Activated CD4-positive, alpha-beta T cell treated with anti-CD3 and anti-CD28 coated beads for 24 hours (primary cell): ENCODE results near the gene FNDC3B.

Experiments
- DNase-seq, 2 donors: peaks; one replicate each; pipeline ENCODE4 v3.0.0-alpha.2; 2020; ENCODE audit warnings: low read depth in 2 of 2

The FNDC3B gene

DNA sequence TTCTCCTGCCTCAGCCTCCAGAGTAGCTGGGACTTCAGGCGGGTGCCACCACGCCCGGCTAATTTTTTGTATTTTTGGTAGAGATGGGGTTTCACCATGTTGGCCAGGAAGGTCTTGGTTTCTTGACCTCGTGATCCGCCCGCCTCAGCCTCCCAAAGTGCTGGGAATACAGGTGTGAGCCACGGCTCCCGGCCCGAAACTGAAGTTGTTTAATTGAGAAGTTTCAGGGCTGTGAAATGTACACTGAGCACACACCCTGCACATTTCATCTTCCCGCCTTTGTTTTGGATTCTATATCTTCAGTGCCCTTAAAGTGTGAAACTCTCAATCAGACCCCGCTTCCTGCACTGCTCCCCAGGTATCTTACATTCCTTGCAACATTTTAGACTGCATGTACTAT, 149.1 kb downstream of the FNDC3B start:
- no peak for DNase-seq

DNA sequence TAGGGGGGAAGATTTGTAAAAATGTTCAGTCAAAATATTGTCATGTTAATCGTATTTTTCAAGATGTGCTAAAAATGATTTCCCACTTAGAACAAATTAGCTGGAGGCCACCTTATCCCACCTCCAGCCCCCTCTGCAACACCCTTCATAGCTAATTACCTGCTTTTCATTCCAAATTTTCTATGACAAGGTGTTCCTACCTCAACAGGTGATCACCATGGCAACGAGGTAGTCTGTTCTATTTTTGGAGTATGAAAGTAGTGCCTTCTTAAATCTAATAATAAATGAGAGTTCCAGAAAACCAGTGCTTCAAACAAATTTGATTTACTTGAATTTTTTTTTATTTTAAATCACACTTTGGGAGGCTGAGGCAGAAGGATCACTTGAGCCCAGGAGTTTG, 149.8 kb downstream of the FNDC3B start:
- no peak for DNase-seq

DNA sequence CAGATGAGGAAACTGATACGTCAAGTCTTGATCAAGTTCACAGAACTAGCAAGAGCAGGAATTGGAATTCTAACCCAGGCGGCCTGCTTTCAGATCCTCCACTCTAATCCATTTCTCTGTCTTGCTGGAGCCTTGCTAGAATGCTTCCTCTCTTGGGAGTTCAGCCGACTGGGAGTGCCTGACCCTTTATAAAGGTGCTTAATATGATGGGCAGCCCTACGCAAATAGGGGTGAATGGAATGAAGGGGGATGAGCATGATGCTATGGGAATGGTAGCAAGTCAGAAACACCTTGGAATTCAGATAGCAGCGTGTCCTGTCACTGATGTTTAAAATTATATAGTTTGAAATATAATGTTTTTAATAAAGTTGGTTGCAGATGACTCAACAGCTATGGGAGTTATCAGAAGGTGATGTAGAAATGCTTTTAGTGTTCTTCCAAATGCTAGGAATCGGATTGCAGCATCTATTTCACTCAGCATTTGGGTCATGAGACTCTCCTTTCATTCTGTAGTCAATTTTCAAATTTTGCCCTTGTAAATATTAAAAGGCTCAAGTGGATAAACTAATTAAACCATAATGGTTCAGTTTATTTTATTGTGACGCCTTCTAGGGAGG, 150.7 kb downstream of the FNDC3B start:
- no peak for DNase-seq

DNA sequence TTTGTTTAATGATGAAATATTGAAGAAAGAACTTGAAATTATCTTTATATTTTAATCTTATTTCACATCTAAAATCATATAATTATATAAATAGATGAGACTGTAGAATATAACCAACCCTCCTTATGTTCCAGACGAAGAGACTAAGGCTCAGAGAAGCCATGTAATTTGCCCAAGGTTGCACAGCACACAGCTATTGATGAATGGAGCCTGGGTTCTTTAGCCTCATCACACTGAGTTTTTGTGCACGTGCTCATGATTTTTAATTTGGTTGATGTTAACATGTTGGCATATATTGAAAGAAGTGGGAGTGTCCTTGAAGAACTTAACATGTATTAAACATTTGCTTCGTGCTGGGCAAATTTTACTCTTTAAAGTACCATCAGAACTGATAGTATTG, 151.6 kb downstream of the FNDC3B start:
- no peak for DNase-seq

DNA sequence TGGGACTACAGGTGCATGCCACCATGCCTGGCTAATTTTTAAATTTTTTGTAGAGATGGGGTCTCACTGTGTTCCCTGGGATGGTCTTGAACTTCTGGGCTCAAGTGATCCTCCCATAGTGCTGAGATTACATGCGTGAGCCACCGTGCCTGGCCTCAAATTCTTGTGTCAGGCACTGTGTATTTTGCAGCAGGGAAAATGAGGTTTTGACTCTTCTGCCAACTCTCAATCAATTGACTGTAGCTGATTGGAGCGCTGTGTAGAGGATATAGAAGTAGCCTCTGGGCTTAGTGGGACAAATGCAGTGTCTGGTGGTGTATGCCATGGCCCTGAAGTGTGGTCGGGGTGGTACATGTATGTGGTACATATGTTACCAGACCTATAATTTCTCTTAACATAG, 152.3 kb downstream of the FNDC3B start:
- DNase-seq = no peak

DNA sequence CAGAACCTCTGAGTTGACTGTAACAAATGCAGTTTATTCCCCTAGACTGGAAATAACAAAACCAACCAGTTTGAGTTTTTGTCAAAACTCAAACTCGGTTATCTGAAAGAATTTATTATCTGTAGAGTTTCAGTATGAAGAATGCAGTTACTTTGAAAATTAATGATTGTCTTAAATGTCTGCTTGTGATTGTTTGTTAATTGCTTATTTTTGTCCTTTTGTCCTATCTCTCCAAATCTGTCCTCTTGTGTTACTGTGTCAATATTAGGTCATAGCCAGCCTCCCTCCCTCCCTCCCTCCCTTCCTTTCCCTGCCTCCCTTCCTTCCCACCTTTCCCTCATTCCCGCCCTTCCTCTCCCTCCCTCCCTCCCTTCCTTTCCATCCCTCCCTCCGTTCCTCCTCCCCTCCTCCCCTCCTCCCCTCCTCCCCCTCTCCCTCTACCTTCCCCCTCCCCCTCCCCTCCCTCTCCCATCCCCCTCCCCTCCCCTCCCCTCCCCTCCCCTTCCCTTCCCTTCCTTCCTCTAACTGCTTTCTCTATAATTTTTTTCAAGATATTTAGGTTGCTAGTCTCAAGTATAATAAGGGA, 153.5 kb downstream of the FNDC3B start:
- no peak for DNase-seq

DNA sequence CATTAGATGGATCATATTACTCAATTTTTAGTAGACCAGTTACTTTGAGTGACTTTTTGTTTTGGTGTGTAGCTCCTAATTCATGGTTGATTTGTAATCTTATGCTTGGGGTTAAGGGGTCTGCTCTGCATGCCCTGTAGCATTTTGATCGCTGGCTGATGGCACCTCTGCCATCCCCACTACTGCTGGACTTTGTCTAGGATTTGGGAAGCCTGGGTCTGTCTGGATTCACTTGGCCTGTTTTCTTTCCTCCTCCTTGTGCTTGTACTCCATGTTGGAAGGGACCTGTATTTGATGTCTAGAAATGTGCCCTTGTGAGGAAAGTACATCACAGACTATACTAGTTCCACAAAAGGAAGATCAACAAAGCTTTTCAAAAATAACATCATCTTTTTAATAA, 154.1 kb downstream of the FNDC3B start:
- DNase-seq = no peak

DNA sequence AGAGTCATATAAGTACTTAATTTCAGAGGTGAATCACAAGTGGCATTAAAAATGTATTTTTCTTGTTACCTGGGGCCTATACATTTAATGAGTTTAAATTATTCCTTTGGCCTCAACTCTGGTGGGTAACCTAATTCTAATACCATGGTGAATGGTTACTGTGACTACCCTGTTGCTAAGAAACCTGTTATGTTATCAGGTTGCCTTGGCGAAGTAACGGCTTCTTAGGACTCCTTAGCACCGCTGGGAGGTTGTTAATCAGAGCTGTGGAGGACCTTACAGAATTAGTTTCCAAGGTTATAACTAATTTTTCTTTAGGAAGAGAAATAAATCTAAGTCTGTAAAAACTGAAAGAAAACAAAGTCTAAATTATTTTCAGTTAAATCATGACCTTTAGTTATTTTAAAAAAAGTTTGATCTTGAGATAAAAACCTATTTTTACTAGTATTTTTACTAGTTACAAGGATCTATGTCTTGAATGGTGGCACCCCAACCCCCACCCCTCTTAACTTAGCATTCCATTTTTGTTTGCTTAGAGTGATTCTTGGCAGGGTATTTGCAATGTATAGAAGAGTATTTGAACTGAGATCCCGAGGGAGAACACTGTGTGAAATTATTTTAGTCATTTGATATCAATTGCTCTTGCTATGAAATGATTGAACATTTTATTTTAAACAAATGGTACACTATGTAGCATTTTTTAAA, 155.5 kb downstream of the FNDC3B start:
- DNase-seq = no peak

DNA sequence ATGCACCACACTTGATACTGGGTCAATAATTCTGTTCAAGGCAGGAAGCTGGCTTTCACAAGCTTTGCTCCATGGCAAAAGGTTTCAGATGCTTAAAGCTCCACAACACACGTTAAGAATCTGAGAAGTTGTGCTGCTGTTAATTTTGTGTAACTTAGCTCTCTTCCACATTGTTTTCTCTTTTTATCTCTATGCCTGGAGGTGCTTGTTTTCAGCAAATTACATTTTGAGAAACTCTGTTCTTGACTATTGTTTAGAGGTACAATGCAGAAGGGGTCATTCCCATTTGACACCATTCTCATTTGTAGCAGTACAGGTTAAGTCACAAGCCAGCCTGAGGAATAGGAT, 156.0 kb downstream of the FNDC3B start:
- no peak for DNase-seq

DNA sequence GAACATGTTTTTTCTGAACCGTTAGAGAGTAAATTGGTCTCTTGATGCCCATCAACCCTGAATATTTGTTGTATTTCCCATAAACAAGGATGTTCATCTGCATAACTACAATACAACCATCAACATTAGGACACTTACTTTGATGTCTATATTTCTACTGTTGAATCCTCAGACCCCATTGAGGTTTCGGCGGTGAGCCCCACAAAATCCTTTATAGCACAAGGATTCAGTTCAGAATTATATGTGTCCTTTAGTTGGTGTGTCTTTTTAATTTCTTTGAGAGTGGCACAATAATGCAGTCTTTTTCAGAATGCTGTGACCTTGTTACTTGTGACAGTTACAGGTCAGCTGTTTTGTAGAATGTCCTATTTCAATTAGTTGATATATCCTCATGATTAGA, 158.0 kb downstream of the FNDC3B start:
- DNase-seq = no peak

DNA sequence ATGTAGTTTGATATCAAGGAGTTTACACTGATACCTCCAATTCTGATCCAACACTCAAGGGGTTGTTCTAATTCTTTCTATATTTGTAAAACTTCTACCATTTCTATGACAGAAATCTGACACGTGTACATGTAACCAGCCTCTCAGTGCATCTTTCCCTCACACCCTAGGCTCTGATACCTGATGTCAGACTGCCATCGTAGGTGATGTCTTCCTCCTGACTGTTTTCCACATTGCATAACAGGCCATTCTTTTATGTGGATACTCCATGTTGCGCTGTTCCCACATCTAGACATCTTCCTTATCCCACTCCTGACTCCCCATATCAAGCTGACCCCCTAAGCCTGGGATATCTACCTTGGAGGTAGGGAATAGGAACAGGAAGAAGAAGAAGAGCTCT, 159.1 kb downstream of the FNDC3B start:
- no peak for DNase-seq

DNA sequence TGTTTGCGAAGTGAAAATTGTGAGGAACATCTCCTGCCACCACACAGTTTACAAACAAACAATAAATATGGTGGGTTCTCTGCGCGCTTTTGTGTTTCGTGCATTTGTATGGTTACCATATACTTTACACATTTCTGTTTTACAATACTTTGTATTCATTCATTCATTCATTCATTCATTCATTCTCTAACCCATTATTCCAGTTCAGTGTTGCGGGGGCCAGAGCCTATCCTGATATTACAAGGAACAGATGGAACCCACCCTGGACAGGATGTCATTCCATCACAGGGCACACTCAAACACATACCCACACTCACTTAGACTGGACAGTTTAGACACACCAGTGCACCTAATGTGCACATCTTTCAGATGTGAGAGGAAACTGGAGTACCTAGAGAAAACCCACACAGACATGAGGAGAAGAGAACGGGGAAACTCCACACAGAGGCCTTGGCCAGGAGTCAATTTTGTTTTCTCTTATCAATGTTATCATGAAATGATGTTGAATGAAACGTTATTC, 160.5 kb downstream of the FNDC3B start:
- DNase-seq = no peak

DNA sequence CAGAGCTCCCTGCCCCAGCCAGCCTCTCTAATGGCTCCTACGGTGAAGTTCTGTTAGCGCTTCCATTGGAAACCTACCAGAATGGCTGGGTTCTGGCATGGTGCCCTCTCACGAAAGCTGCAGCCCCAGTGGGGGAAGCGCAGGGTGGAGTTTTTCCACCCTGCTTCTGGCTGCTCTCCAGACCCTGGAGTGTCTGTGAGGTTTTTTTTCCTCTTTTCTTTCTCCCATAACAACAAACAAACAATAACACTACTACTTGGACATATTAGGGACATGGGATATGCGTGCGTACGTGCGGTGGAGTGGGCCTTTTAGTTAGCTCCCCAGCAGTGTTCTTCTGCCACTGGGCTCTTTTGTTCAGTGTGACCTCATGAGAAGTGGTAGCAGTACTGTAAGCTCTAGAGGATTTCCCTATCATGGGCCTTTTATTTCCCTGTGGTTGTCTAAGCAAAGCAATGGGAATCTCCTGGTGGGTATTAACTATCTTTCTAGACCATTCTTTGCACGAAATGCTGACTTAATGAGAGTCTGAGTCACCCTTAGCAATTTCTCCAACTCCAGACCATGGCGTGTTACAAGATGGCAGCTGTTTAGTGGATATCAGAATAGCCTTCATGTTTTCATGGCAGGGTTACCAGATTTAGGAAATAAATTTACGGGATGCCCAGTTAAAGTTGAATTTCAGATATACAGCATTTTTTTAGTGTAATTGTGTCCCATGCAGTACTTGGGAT, 161.9 kb downstream of the FNDC3B start:
- no peak for DNase-seq

DNA sequence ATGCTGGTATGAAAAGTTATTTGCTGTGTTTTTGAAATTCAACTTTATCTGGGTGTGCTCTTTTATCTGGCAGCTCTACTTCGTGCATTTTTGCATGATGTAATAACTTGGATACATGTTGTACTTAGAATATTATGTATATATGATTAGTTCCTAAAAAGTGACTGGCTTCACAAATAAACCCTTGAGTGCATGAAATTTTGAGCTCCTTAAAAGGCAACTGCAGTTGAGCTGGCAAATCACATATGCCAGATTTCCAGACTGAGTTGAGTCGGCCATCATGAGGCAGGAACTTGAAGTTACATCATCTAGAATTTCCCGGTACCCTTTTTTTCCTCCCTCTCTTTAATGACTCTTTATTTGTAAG, 162.5 kb downstream of the FNDC3B start:
- no peak for DNase-seq

DNA sequence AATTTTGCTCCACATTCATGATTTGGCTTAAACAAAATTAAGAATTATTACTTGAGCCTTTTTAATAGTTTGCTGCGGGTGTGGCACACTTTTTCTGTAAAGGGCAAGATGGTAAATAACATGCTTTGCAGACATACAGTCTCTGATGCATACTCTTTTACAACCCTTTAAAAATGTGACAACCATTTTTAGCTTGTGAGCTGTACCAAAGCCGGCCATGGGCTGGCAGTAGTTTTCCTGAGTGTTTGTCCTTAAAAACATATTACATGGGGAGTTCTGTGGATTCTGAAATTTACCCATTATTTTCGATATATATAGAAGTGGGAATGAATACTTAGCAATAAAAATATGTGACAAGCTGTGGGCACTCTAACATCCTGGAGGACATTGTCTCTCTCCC, 163.4 kb downstream of the FNDC3B start:
- no peak for DNase-seq

DNA sequence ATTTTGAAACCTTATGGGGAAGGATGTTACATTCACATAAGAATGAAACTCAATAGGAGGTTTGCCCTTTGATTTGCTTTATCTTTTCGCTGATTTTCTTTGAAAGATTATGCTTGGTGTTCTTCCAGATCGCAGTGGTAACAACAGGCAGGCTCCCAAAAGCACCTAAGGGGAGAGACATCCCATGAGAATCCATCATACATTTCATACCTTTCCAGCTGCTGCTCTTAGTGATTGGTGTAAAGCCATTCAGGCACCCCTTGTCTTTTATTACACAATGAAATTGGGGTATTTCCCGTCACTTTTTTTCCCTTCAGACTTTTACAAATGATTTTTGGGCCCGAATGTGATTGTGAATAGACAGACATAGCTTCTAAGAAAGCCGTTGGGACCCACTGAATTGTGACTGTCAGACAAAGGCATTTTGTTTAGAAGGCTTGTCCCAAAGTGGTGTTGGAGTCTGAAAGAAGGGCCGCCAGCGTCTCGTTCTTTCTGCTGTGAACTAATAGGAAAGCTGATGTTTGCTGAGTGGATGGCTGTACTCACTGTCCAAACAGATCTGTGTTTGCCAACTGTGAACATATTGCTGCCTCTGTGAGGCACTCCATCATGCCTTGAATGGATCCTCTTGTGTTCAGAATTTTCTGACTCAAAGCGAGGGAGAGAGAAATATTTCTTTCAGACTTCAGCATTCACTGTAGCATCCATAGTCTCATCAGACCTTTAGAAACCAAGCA, 164.3 kb downstream of the FNDC3B start:
- DNase-seq = no peak

DNA sequence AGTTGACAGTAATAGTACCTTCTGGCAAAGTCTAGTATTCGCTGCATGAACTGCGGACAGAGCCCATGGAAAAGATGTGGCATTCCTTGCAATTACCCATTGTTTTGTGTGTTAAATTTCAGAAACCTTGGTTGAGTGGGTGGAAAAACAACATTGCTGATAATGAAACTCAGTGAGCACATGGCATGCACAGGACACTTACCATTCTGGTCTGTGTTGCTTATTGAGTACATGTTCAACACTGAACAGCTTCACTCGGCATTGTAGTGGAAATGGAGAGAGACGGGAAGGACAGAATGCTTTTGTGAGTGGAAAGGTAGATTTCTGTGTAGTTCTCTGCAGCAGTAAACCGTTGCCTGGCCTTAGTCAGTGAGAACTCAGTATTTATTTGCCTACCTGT, 165.3 kb downstream of the FNDC3B start:
- no peak for DNase-seq

DNA sequence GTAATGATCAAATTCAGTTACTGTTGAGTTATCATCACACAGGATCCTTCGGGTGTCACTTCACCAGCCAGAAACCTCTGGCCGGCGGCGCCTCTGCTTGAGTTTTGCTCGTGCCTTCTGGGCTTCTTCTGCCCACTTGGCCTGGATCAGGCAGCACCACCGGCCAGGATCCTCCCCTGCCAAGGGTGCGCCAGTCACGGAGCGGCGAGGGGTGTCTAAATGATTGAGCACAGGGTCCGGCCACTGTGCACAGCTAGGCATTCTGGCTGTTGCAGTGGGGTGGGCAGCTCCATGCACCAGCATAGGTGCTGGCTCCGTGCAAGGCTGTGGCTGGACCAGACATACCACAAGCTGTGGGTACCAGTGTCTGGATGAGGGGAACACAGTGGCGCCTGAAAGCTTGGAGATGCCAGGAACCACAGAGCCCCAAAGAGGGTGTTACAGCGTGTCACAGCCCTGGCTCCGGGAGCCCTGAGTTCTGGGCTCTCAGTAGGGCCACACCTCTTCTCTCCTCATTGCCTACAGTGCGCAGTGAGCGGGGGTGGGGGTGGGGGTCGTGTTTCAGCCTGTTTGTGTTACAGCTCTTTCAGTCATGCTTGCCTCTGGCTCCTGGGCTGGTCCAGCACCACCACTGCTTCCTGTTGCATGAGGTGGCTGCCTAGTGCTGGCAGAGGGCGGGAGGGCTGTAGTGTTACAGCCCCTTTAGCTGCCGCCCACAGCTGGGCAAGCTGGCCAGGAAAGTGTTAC, 169.4 kb downstream of the FNDC3B start:
- no peak for DNase-seq

DNA sequence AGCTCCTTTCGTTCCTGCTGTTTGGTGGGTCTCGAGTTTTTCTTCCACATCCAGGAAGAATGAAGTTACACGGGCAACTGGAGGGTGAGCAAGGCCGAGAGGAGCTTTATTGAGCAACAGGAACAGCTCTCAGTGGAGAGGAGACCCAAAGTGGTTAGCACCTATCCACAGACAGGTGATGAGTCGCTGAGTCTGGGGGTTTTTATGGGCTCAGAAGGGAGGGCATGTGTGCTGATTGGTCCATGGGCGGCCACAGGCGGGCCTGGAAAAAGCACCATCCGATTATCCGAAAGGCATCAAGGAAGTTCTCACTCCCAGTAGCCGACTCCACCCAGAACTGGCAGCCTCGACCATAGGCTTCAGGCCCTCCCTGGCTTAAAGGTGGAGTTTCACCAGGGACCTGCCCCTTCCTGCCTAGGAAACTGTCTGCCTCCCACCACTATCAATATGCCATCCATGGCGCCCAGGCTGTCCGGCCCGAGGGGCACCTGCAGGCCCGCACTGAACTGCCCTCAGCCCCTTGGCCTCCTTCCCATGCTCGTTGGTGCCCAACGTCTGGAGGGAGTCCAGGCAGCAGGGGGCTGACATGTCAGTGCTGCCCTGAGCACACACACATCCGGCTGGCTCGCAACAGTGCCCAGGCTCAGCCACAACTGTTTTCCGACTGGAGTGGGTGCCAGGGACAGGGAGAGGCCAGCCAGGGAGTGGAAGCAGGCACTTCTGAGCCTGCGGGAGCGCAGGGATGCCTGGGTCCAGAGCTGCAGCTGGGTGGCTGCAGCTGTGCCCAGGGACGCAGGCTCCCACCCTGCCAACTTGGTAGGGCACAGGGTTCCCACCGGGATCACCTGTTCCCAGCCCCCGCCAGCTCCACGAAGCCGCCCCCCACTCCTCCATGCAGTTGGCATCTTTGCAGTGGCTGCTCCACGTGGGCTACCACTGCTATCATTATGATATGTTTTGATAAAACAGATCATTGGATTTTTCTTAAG, 170.2 kb downstream of the FNDC3B start:
- DNase-seq = no peak

DNA sequence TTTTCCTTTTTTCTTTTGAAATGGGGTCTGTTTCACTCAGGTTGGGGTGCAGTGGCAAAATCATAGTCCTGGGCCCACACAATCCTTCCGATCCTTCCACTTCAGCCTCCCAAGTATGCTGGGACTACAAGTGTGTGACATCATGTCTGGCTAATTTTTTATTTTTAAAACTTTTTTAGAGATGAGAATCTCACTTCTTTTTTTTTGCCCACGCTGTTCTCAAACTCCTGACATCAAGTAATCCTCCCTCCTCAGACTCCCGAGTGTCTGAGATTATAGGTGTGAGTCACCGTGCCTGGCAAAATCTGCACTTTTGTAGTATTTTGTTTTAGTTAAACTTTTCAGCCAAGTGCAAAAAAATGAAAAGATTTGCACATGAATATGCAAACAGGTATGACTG, 171.0 kb downstream of the FNDC3B start:
- DNase-seq = no peak
